DOHH2 (cell line): ENCODE data around the gene ALOX12B.

Experiments
- H3F3A ChIP-seq: fragments of 200-600 bp; sonication (generic), shearing (Covaris generic); 2 replicates; pipeline ENCODE4 v1.6.0; 2016; ENCODE audit warnings: antibody characterized with exemption, mild to moderate bottlenecking; ENCODE audit not compliant: control insufficient read depth, insufficient read depth
- H3K27ac ChIP-seq: fragments of 200-600 bp; sonication (generic); 2 replicates; pipeline ENCODE4 v1.5.1; 2014; ENCODE audit warnings: low read depth, mild to moderate bottlenecking, low read length, moderate library complexity
- H3K27me3 ChIP-seq: fragments of 200-600 bp; sonication (generic); 2 replicates; pipeline ENCODE4 v1.6.1; 2014; ENCODE audit warnings: mild to moderate bottlenecking, low read length, mixed read lengths; ENCODE audit not compliant: control insufficient read depth
- H3K36me3 ChIP-seq: fragments of 200-600 bp; sonication (generic); 2 replicates; pipeline ENCODE4 v1.6.1; 2014; ENCODE audit warnings: mild to moderate bottlenecking, low read length, moderate library complexity, mixed read lengths; ENCODE audit not compliant: control insufficient read depth
- H3K4me1 ChIP-seq: fragments of 200-600 bp; sonication (generic); 2 replicates; pipeline ENCODE4 v1.6.1; 2014; ENCODE audit warnings: mild to moderate bottlenecking, low read length, mixed read lengths; ENCODE audit not compliant: control insufficient read depth
- H3K4me2 ChIP-seq: fragments of 200-600 bp; sonication (generic); 2 replicates; pipeline ENCODE4 v1.6.0; 2014; ENCODE audit warnings: mild to moderate bottlenecking, low read length, moderate library complexity
- H3K4me3 ChIP-seq: fragments of 200-600 bp; sonication (generic); 2 replicates; pipeline ENCODE4 v1.5.1; 2014; ENCODE audit warnings: mild to moderate bottlenecking, low read length, mixed read lengths
- H3K79me2 ChIP-seq: fragments of 200-600 bp; sonication (generic); 2 replicates; pipeline ENCODE4 v1.6.1; 2014; ENCODE audit warnings: mild to moderate bottlenecking, low read length, mixed read lengths; ENCODE audit not compliant: control insufficient read depth
- H3K9me2 ChIP-seq: fragments of 200-600 bp; sonication (generic); replicated peaks from 2 replicates; pipeline ENCODE4 v1.6.1; 2014; ENCODE audit warnings: mild to moderate bottlenecking, low read length, mixed read lengths; ENCODE audit not compliant: control insufficient read depth
- H3K9me3 ChIP-seq: fragments of 200-600 bp; sonication (generic); 2 replicates; pipeline ENCODE4 v1.6.1; 2014; ENCODE audit warnings: antibody characterized with exemption, low read length, mixed read lengths; ENCODE audit not compliant: control insufficient read depth, insufficient read depth
- H4K20me1 ChIP-seq: fragments of 200-600 bp; sonication (generic); 2 replicates; pipeline ENCODE4 v1.6.0; 2014; ENCODE audit warnings: low read depth, mild to moderate bottlenecking, antibody characterized with exemption, low read length, moderate library complexity; ENCODE audit not compliant: control insufficient read depth, insufficient read depth
- EZH2phosphoT487 ChIP-seq: fragments of 200-600 bp; sonication (generic); IDR thresholded peaks from 2 replicates; pipeline ENCODE4 v1.6.1; 2017; ENCODE audit warnings: borderline replicate concordance, mild to moderate bottlenecking, antibody characterized with exemption, low read length, moderate library complexity, mixed read lengths
- TF ChIP-seq, protein P1 (sequence below): fragments of 200-600 bp; sonication (generic); IDR thresholded peaks from one replicate; pipeline ENCODE4 v1.5.1; 2014; ENCODE audit warnings: antibody characterized with exemption, mild to moderate bottlenecking, low read depth, low read length; ENCODE audit not compliant: poor library complexity, severe bottlenecking

Gene ALOX12B

DNA sequence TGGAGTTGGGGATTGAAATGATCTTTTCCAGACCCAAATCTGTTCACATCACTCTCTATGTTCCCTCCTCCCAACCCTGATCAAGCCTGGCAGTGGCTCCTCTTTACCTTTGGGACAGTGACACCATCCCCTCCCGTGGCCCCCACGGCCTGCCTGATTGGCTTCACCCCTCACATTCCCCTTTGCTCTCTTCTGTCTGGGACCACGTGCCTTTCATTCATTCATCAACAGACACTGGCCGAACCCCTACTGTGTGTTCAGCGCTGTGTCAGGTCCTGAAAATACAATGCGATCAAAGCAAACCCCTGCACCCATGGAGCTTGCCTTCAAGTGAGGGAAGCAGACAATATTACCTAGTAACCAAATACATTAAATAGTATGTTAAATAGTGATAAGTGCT, 2.2 kb upstream of the ALOX12B start:
- Histone ChIP-seq H3K4me2 (no peak overlapping the region), H3K9me3 (no peaks in the 10 kb centered on the region), H3K79me2 (no peaks in the 10 kb centered on the region), H3K27ac (no peak overlapping the region), H3K4me3 (no peak overlapping the region), H3K36me3 (no peaks in the 10 kb centered on the region), H4K20me1 (no peaks in the 10 kb centered on the region), H3K4me1 (peaks cover 19% of the 10 kb centered on the region), H3K27me3 (peaks cover 47% of the 10 kb centered on the region), H3K9me2 (no peaks in the 10 kb centered on the region), H3F3A (no peaks in the 10 kb centered on the region)
- TF ChIP-seq, protein P1, sequence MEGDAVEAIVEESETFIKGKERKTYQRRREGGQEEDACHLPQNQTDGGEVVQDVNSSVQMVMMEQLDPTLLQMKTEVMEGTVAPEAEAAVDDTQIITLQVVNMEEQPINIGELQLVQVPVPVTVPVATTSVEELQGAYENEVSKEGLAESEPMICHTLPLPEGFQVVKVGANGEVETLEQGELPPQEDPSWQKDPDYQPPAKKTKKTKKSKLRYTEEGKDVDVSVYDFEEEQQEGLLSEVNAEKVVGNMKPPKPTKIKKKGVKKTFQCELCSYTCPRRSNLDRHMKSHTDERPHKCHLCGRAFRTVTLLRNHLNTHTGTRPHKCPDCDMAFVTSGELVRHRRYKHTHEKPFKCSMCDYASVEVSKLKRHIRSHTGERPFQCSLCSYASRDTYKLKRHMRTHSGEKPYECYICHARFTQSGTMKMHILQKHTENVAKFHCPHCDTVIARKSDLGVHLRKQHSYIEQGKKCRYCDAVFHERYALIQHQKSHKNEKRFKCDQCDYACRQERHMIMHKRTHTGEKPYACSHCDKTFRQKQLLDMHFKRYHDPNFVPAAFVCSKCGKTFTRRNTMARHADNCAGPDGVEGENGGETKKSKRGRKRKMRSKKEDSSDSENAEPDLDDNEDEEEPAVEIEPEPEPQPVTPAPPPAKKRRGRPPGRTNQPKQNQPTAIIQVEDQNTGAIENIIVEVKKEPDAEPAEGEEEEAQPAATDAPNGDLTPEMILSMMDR = no peak
- no peak for TF ChIP-seq EZH2phosphoT487

DNA sequence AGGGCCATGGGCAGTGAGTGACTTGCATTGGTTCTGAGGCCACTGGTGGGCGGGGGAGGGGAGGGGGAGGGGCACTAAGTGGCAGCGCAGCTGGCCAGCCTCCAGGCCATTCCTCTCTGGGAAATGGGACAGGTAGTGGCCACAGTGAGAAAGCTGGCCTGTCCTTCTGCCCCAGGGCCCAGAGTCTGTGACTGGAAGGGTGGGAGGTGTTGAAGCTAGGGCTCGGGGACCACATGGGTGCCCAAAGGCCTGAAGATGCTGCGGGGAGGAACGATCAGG, 375 bp upstream of the ALOX12B start:
- Histone ChIP-seq H3K79me2 (no peaks in the 10 kb centered on the region), H3K4me2 (no peak overlapping the region), H4K20me1 (no peaks in the 10 kb centered on the region), H3F3A (no peaks in the 10 kb centered on the region), H3K9me3 (no peaks in the 10 kb centered on the region), H3K27me3 (peaks cover 46% of the 10 kb centered on the region), H3K27ac (no peak overlapping the region), H3K9me2 (no peaks in the 10 kb centered on the region), H3K4me3 (no peak overlapping the region), H3K36me3 (no peaks in the 10 kb centered on the region), H3K4me1 (peaks cover 19% of the 10 kb centered on the region)
- TF ChIP-seq EZH2phosphoT487 = no peak
- TF ChIP-seq, protein P1 = no peak

DNA sequence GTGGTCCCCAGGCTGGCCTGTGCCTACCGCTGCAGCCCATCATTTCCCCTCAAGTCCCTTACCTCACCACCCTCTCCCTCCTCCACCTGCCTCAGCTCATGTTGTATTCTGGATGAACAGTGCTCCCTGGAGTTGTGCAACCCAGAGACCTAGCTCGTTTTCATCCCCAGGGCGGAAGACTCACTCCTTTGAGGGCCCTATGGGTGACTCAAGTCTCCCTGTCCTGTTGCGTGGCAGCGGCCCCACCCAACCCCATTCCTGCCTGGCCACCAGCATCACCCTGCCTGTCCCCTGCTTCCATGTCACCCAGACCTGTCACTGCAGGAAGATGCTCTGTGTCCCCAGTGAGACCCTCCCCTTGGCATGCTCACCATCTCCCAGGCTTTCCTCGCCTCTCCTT, 3.3 kb downstream of the ALOX12B start:
- Histone ChIP-seq H3K36me3 (no peaks in the 10 kb centered on the region), H3K27me3 (peaks cover 17% of the 10 kb centered on the region), H3K79me2 (no peaks in the 10 kb centered on the region), H3K4me2 (no peak overlapping the region), H3K27ac (no peak overlapping the region), H3K9me2 (no peaks in the 10 kb centered on the region), H4K20me1 (no peaks in the 10 kb centered on the region), H3K4me3 (no peak overlapping the region), H3F3A (no peaks in the 10 kb centered on the region), H3K4me1 (peaks cover 7% of the 10 kb centered on the region), H3K9me3 (no peaks in the 10 kb centered on the region)
- TF ChIP-seq EZH2phosphoT487 = no peak
- TF ChIP-seq, protein P1 = no peak

DNA sequence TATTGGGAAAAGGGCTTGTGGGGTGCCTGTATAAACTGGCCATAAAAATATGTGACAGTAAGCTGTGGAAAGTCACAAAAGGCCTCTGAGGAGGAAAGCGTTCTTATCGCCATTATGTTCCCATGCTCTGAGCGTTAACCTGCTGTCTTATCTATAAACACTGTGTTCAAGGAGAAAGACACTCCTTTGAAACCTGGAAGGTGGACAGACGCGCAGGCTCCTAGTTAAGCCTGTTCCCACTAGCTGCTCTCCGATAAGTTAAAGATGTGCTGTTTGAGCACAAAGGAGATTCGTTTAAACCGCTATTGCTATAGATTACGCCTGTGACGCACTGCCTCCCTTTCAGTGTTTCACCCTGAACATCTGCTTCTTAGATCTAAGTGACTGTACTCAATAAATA, 5.2 kb downstream of the ALOX12B start:
- TF ChIP-seq EZH2phosphoT487 = no peak
- TF ChIP-seq, protein P1 = no peak
- Histone ChIP-seq H3K9me3 (no peaks in the 10 kb centered on the region), H3K27me3 (peaks cover 8% of the 10 kb centered on the region; the same call in 1 of the 2 replicates), H3K27ac (no peak overlapping the region), H3K36me3 (no peaks in the 10 kb centered on the region), H3K4me2 (no peak overlapping the region), H3K9me2 (no peaks in the 10 kb centered on the region), H3F3A (no peaks in the 10 kb centered on the region), H3K4me1 (peaks cover 13% of the 10 kb centered on the region), H3K4me3 (no peak overlapping the region), H4K20me1 (no peaks in the 10 kb centered on the region), H3K79me2 (no peaks in the 10 kb centered on the region)
